Heart left ventricle (tissue), 16 donors: ENCODE results near the gene NKX1-2. TPM values are rescaled to one million over a fixed set of nuclear protein-coding genes. Genes with fewer than 3 reads are reported as not detected.

ENCODE experiments used
- ATAC-seq, 4 donors: fragments of 200-7000 bp; cut with Tn5 transposase; one replicate each; pipeline ENCODE4 v1.9.1; 2020 to 2022; ENCODE audit warnings: moderate library complexity in 4 of 4, mild to moderate bottlenecking in 3 of 4, moderate number of reproducible peaks in 1 of 4
- DNase-seq, 5 donors: peaks; one replicate each; pipeline ENCODE4 v3.0.0-alpha.2; 2020
- H3K27ac ChIP-seq, 12 donors: fragments of 200-600 bp; sonication (generic) in 4 of 12; one replicate each; pipeline versions ENCODE4 v1.5.0 to v1.8.0; 2016 to 2022; ENCODE audit warnings: mild to moderate bottlenecking in 2 of 12
- H3K27me3 ChIP-seq, 9 donors: fragments of 200-600 bp; sonication (generic) in 2 of 9; one replicate each; pipeline versions ENCODE4 v1.5.1 to v1.8.0; 2016 to 2022; ENCODE audit warnings: mild to moderate bottlenecking in 3 of 9
- H3K36me3 ChIP-seq, 9 donors: fragments of 200-600 bp; sonication (generic) in 2 of 9; one replicate each; pipeline versions ENCODE4 v1.5.0 to v1.8.0; 2018 to 2022; ENCODE audit warnings: mild to moderate bottlenecking in 2 of 9
- H3K4me1 ChIP-seq, 12 donors: fragments of 200-600 bp; sonication (generic) in 4 of 12; one replicate each; pipeline versions ENCODE4 v1.5.0 to v1.8.0; 2016 to 2022; ENCODE audit warnings: mild to moderate bottlenecking in 3 of 12
- H3K4me3 ChIP-seq, 12 donors: fragments of 200-600 bp; sonication (generic) in 4 of 12; one replicate each; pipeline versions ENCODE4 v1.5.0 to v1.8.0; 2017 to 2022; ENCODE audit warnings: mild to moderate bottlenecking in 9 of 12, moderate library complexity in 4 of 12
- H3K9me3 ChIP-seq, 12 donors: fragments of 200-600 bp; sonication (generic) in 4 of 12; one replicate each; pipeline versions ENCODE4 v1.5.0 to v1.8.0; 2016 to 2022; ENCODE audit warnings: mild to moderate bottlenecking in 1 of 12
- CTCF ChIP-seq, 12 donors: fragments of 200-600 bp; sonication (generic) in 4 of 12; IDR thresholded peaks; one replicate each; pipeline versions ENCODE4 v1.5.0 to v1.8.0; 2018 to 2022; ENCODE audit warnings: antibody characterized with exemption in 12 of 12, mild to moderate bottlenecking in 5 of 12
- POLR2A ChIP-seq, 2 donors: fragments of 450-650 bp; IDR thresholded peaks; one replicate each; pipeline ENCODE4 v1.6.1; 2017; ENCODE audit warnings: antibody characterized with exemption in 2 of 2, mild to moderate bottlenecking in 2 of 2, moderate library complexity in 2 of 2
- WGBS, 4 donors: extraction: QIAGEN DNeasy Blood & Tissue Kit in 2 of 4; methylation state at CpG; one replicate each; pipeline versions ENCODE4 v1.1.5 to v1.1.7; 2013 to 2018; 5-methylcytosine and 5-hydroxymethylcytosine counted together
- intact Hi-C, 10 donors: fragments of 100-400 bp; cut with DNase I; formaldehyde crosslinking; loops; one replicate each; pipeline versions ENCODE4 v1.11.1 to v1.14.2; 2022
- polyA plus RNA-seq, 2 donors: library from polyadenylated mRNA; stranded (reverse); fragments of 200-250 nt; gene quantifications; one replicate each; pipeline ENCODE4 v1.2.3, GENCODE V29; 2013
- total RNA-seq, 9 donors: library from RNA; depleted of rRNA in 2 of 9; stranded (reverse); fragments of >200 nt in 2 of 9; fragmentation: NEBNext Ultra II Directional in 3 of 9; extraction: Animal tissue kit (Norgen Biotek cat#: 25700) in 3 of 9; gene quantifications; one replicate each; pipeline versions ENCODE4 v1.1.0 to v1.2.4, GENCODE V29; 2016 to 2023
- donor health status: ischemic (EF 13 %, LVEDD 7.1; RV severe dilation, severe dysfunction).
- donor health status: healthy with polysubstance abuse.
- donor health status: DM: no; HTN: yes; CAD: no.
- donor health status: DM: no; HTN: no; CAD: no.
- donor health status: ischemic (EF 25% LVEDD 6.9; RV normal size, moderate dysfunction).
- donor health status: ischemic (EF 25% LVEDD 5.7; RV mildly dilated, moderate dysfunction).
- donor health status: healthy.
- donor health status: DM: yes; HTN: yes; CAD: no.
- donor health status: ischemic (EF 35%, LVEDD 5.7; RV mildly dilated, moderate dysfunction).
- donor health status: nonischemic (EF 11% LVEDD 7.7; RV severe dilation, severe dysfunction).
- donor health status: DM: yes; HTN: yes; CAD: no.
- donor health status: PGD.
- donor health status: ischemic (EF 29% LVEDD 5.4; RV normal size, mild dysfunction).
- donor health status: nonischemic (EF 23%, LVEDD 6.1; RV moderate dilation, normal function).

Gene NKX1-2
- total and polyA plus RNA-seq, 11 donors, result not detected

DNA sequence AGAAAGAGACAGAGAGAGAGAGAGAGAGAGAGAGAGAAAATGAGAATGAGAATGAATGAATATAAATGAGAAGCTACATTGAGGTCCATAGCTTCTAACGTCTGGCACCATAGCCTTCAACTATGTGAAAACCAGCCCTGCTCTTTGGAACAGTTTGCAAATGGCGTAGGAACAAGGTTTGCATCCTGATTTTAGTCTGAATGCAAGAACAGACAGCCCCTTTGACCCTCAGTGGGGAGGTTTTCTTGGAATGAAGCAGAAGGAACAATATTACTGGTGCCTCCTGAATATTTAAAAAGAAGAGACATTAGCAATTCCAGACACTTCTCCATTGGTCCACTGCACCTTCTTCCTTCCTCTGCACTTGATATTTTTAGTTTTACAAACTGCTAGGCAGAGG, 34.8 kb upstream of the NKX1-2 start:
- intact Hi-C loops, result no loop called here

DNA sequence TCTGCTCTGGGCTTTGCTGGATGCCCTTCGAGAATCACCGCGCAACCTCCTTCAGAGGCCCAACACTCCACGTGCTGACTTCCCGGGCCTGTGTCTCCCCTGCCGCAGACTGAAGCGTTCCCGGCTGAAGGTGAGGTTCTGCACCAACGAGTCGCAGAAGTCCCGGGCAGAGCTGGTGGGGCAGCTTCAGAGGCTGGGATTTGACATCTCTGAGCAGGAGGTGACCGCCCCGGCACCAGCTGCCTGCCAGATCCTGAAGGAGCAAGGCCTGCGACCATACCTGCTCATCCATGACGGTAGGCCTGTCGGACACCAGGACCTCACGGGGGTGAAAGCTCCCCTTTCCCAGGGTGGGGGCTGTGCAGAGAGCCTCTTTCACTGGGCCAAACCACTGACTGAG, 34.2 kb upstream of the NKX1-2 start:
- no peak for DNase-seq
- intact Hi-C loops, result no loop called here
- Histone ChIP-seq H3K36me3 (peaks cover 0 to 6% (median 0%) of the 10 kb centered on the region in 9 donors), H3K27me3 (no peaks in the 10 kb centered on the region), H3K9me3 (peaks cover 0 to 10% (median 0%) of the 10 kb centered on the region in 12 donors), H3K27ac (no peak overlapping the region), H3K4me3 (no peak overlapping the region), H3K4me1 (no peaks in the 10 kb centered on the region)
- WGBS, 4 donors, result 96 to 98% (median 96%) methylated on average over 6 to 17 of the region's 17 CpGs
- no peak for ATAC-seq
- TF ChIP-seq POLR2A (IDR thresholded peaks at IDR 0.05), result no peak
- TF ChIP-seq CTCF (IDR thresholded peaks at IDR 0.05), result no peak

More for the DNA sequence above, 34.8 kb upstream of the NKX1-2 start:
- DNase-seq (no peak), ATAC-seq (no peak)
- WGBS, 4 donors, result 77 to 92% (median 84%) methylated on average over 2 of the region's 2 CpGs
- H3K4me1 ChIP-seq, result no peaks in the 10 kb centered on the region
- H3K4me3 ChIP-seq, result no peak overlapping the region
- peaks cover 0 to 7% (median 0%) of the 10 kb centered on the region in 9 donors for H3K36me3 ChIP-seq
- H3K27me3 ChIP-seq, result no peaks in the 10 kb centered on the region
- H3K9me3 ChIP-seq, result peaks cover 0 to 10% (median 0%) of the 10 kb centered on the region in 12 donors
- no peak overlapping the region for H3K27ac ChIP-seq
- TF ChIP-seq CTCF (IDR thresholded peaks at IDR 0.05) (no peak), POLR2A (IDR thresholded peaks at IDR 0.05) (no peak)

DNA sequence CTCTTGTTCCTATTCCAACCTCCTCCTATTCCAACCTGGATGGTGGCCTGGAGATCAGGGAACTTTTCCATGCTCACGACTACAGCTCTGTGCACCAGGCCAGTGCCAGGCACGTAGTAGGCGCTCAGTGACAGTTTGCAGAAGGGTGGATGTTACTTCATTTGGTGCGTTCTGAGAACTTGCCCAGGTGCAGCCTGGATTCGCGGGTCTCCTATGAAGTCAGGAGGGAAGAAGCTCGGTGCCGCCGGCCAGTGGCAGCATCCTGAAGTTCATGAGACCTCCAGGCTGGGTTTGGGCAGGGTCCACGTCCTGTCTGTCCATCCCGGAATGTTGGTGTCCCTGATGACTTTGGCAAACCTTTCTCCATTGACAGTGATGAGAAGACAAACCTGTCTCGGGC, 33.0 kb upstream of the NKX1-2 start:
- Histone ChIP-seq H3K27ac (no peak overlapping the region), H3K4me3 (no peak overlapping the region), H3K36me3 (no peaks in the 10 kb centered on the region), H3K27me3 (no peaks in the 10 kb centered on the region), H3K4me1 (peaks cover 0 to 3% (median 0%) of the 10 kb centered on the region in 12 donors), H3K9me3 (peaks cover 0 to 10% (median 0%) of the 10 kb centered on the region in 12 donors)
- no peak for ATAC-seq
- no peak for DNase-seq
- 87 to 94% (median 89%) methylated on average over 4 to 12 of the region's 12 CpGs for WGBS, 4 donors
- TF ChIP-seq POLR2A (IDR thresholded peaks at IDR 0.05) (no peak), CTCF (IDR thresholded peaks at IDR 0.05) (no peak)
- intact Hi-C loops, result no loop called here

DNA sequence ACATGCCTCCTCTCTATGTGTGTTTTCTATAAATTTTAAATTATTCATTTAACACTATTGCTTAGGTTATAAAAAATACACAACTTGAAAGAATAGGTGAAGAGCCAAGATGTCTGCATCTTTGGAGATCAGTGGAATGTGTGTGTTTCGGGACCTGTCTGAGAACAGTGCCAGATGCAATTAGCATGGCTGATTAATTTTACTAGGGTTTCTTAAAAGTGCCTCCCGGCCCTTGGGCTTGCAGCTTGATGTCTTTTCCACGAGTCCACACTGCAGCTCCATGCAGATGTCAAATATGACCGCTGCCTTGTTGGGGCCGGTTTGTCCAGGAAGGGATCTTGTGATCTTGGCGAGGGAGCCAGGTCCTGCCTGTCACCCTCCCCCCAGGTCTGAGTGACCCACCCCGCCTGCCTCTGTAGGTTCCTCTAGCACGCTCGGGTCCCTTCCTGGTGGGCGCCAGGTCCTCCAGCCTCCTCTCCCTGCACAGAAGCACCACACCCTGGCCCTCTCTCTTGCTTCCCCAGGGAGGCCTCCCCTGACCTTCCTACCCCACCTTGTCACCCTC, 32.5 kb upstream of the NKX1-2 start:
- 78 to 90% (median 88%) methylated on average over 9 to 10 of the region's 10 CpGs for WGBS, 4 donors
- H3K4me1 ChIP-seq, result peaks cover 0 to 4% (median 0%) of the 10 kb centered on the region in 12 donors
- peaks cover 0 to 9% (median 0%) of the 10 kb centered on the region in 12 donors for H3K9me3 ChIP-seq
- intact Hi-C loops, result no loop called here
- DNase-seq (no peak), ATAC-seq (no peak)
- TF ChIP-seq CTCF (IDR thresholded peaks at IDR 0.05), result no peak
- TF ChIP-seq POLR2A (IDR thresholded peaks at IDR 0.05), result no peak
- H3K36me3 ChIP-seq, result no peaks in the 10 kb centered on the region
- no peak overlapping the region for H3K4me3 ChIP-seq
- no peaks in the 10 kb centered on the region for H3K27me3 ChIP-seq
- H3K27ac ChIP-seq, result no peak overlapping the region
